Measurements from ENCODE around the gene ACTA2.

GRCh38 chr10:88957381-88957780 lies 4.8 kb upstream of the ACTA2 start:
- no peak for TF ChIP-seq CTCF (IDR thresholded peaks at IDR 0.05)
- no peak for TF ChIP-seq RCOR1 (IDR thresholded peaks at IDR 0.05; ENCODE audit: low read length)
- no peak for TF ChIP-seq TAF1 (IDR thresholded peaks at IDR 0.05; ENCODE audit: borderline replicate concordance, low read depth, low read length)
- no peak for TF ChIP-seq POLR2AphosphoS5 (IDR thresholded peaks at IDR 0.05; ENCODE audit: low read depth, low read length)
- TF ChIP-seq RAD21 (IDR thresholded peaks at IDR 0.05; ENCODE audit: low read length): no peak
- TF ChIP-seq ZBTB33 (IDR thresholded peaks at IDR 0.05; ENCODE audit: borderline replicate concordance, low read depth): no peak
- TF ChIP-seq CHD2 (IDR thresholded peaks at IDR 0.05; ENCODE audit: low read length, partially characterized antibody): no peak
- TF ChIP-seq MAX (IDR thresholded peaks at IDR 0.05; ENCODE audit: low read depth): no peak
- TF ChIP-seq EZH2phosphoT487 (IDR thresholded peaks at IDR 0.05; ENCODE audit: borderline replicate concordance, low read depth): no peak
- TF ChIP-seq JUND (IDR thresholded peaks at IDR 0.05): no peak
- TF ChIP-seq NFIC (IDR thresholded peaks at IDR 0.05; ENCODE audit: borderline replicate concordance): no peak
- TF ChIP-seq TEAD4 (IDR thresholded peaks at IDR 0.05; ENCODE audit: borderline replicate concordance, insufficient read depth): no peak

All from SK-N-SH (cell line).